GM23338 (cell line): ENCODE results near the gene ZNF488. TPM values are rescaled to one million over a fixed set of nuclear protein-coding genes. Genes with fewer than 3 reads are reported as not detected.

Experiments used
- ATAC-seq: fragments of 200-7000 bp; cut with Tn5 transposase; 3 replicates; pipeline ENCODE4 v1.9.1; 2020
- DNase-seq: peaks from one replicate; pipeline ENCODE4 v3.0.0-alpha.2; 2015; ENCODE audit warnings: low spot score
- H2AFZ ChIP-seq: fragments of 200-600 bp; sonication (generic); 2 replicates; pipeline ENCODE4 v1.8.0; 2016; ENCODE audit warnings: antibody characterized with exemption, mild to moderate bottlenecking, moderate library complexity
- H3F3A ChIP-seq: fragments of 200-600 bp; sonication (generic); replicated peaks from 2 replicates; pipeline ENCODE4 v1.8.0; 2017; ENCODE audit warnings: antibody characterized with exemption, mixed run types, low read depth
- H3K27ac ChIP-seq: fragments of 200-600 bp; sonication (generic); 2 replicates; pipeline ENCODE4 v1.6.1; 2016; ENCODE audit warnings: low read depth
- H3K27me3 ChIP-seq: fragments of 200-600 bp; sonication (generic); 2 replicates; pipeline ENCODE4 v1.8.0; 2016; ENCODE audit warnings: mild to moderate bottlenecking, mixed run types, moderate library complexity; ENCODE audit not compliant: insufficient read depth
- H3K36me3 ChIP-seq: fragments of 200-600 bp; sonication (generic); 2 replicates; pipeline ENCODE4 v1.8.0; 2016; ENCODE audit warnings: mild to moderate bottlenecking; ENCODE audit not compliant: insufficient read depth
- H3K4me1 ChIP-seq: fragments of 200-600 bp; sonication (generic); 2 replicates; pipeline ENCODE4 v1.8.0; 2016; ENCODE audit warnings: mild to moderate bottlenecking, moderate library complexity; ENCODE audit not compliant: insufficient read depth
- H3K4me2 ChIP-seq: fragments of 200-600 bp; sonication (generic); 2 replicates; pipeline ENCODE4 v1.7.1; 2017; ENCODE audit warnings: mixed run types
- H3K4me3 ChIP-seq: fragments of 200-600 bp; sonication (generic); 2 replicates; pipeline ENCODE4 v1.6.1; 2016; ENCODE audit warnings: mixed run types
- H3K79me2 ChIP-seq: fragments of 200-600 bp; sonication (generic); replicated peaks from 2 replicates; pipeline ENCODE4 v1.8.0; 2017; ENCODE audit warnings: mild to moderate bottlenecking; ENCODE audit not compliant: insufficient read depth
- H3K9me2 ChIP-seq: fragments of 200-600 bp; sonication (generic); 2 replicates; pipeline ENCODE4 v1.8.0; 2017; ENCODE audit not compliant: insufficient read depth
- H4K20me1 ChIP-seq: fragments of 200-600 bp; sonication (generic); replicated peaks from 2 replicates; pipeline ENCODE4 v1.8.0; 2017; ENCODE audit warnings: mild to moderate bottlenecking; ENCODE audit not compliant: insufficient read depth
- H3K27ac Mint-ChIP-seq: 2 replicates; pipeline ENCODE4 v1.8.0; 2020; ENCODE audit warnings: inconsistent platforms, mild to moderate bottlenecking, moderate library complexity, mixed read lengths
- H3K27me3 Mint-ChIP-seq: 3 replicates; pipeline ENCODE4 v1.8.0; 2022; ENCODE audit warnings: low read depth, mild to moderate bottlenecking, moderate library complexity, mixed read lengths, inconsistent platforms; ENCODE audit not compliant: insufficient read depth, poor library complexity
- H3K36me3 Mint-ChIP-seq: 3 replicates; pipeline ENCODE4 v1.8.0; 2021; ENCODE audit warnings: low read depth, mild to moderate bottlenecking, inconsistent platforms, moderate library complexity, mixed read lengths
- H3K4me1 Mint-ChIP-seq: 3 replicates; pipeline ENCODE4 v1.8.0; 2020; ENCODE audit warnings: mild to moderate bottlenecking, inconsistent platforms, mixed read lengths
- H3K4me3 Mint-ChIP-seq: 3 replicates; pipeline ENCODE4 v1.8.0; 2021; ENCODE audit warnings: moderate library complexity, mild to moderate bottlenecking, inconsistent platforms, mixed read lengths
- H3K9me3 Mint-ChIP-seq: 3 replicates; pipeline ENCODE4 v1.8.0; 2020; ENCODE audit warnings: moderate library complexity, mild to moderate bottlenecking, inconsistent platforms, mixed read lengths
- ETS1 ChIP-seq: IDR thresholded peaks from 2 replicates; pipeline ENCODE4 v1.6.1; 2016; ENCODE audit warnings: antibody characterized with exemption
- EZH2 ChIP-seq: fragments of 200-600 bp; sonication (generic); IDR thresholded peaks from one replicate; pipeline ENCODE4 v1.8.0; 2017; ENCODE audit warnings: antibody characterized with exemption, mild to moderate bottlenecking, low read depth; ENCODE audit not compliant: unreplicated experiment
- JUNB ChIP-seq: IDR thresholded peaks from one replicate; pipeline ENCODE4 v1.6.1; 2016; ENCODE audit warnings: antibody characterized with exemption; ENCODE audit not compliant: unreplicated experiment
- ZNF331 ChIP-seq: fragments of 250-450 bp; sonication (Bioruptor Pico); IDR thresholded peaks from 2 replicates; pipeline ENCODE4 v1.5.0; 2020; ENCODE audit warnings: low read depth, mild to moderate bottlenecking, moderate library complexity
- ZNF462 ChIP-seq: fragments of 250-450 bp; sonication (Bioruptor Pico); IDR thresholded peaks from 2 replicates; pipeline ENCODE4 v1.5.0; 2020; ENCODE audit warnings: mild to moderate bottlenecking, moderate library complexity
- polyA plus RNA-seq: library from polyadenylated mRNA; unstranded; fragments of >200 nt; fragmentation: Nextera tagmentation; extraction: Ambion mirVana; gene quantifications from 2 replicates; pipeline ENCODE4 v1.2.1, GENCODE V29; 2016
- total RNA-seq: library from RNA; depleted of rRNA; stranded (reverse); fragments of >200 nt; shearing (Covaris generic); gene quantifications from 2 replicates; pipeline ENCODE4 v1.2.3, GENCODE V29; 2014

Gene ZNF488
- total and polyA plus RNA-seq, 2 experiments from 2014 or later = 2.5 to 5.2 TPM

GRCh38 chr10:47410271-47410670, 26.2 kb upstream of the ZNF488 start:
- Histone ChIP-seq H3K4me1 (no peaks in the 10 kb centered on the region), H3K36me3 (no peaks in the 10 kb centered on the region), H3K27ac (no peak overlapping the region), H3K27me3 (no peaks in the 10 kb centered on the region), H2AFZ (no peak overlapping the region), H3K9me2 (no peaks in the 10 kb centered on the region), H3K79me2 (no peaks in the 10 kb centered on the region), H3K4me2 (no peak overlapping the region), H3F3A (no peaks in the 10 kb centered on the region), H3K4me3 (no peak overlapping the region), H4K20me1 (no peaks in the 10 kb centered on the region)
- H3K27ac Mint-ChIP-seq = no peak overlapping the region
- no peaks in the 10 kb centered on the region for H3K27me3 Mint-ChIP-seq
- DNase-seq = no peak
- H3K4me1 Mint-ChIP-seq = no peaks in the 10 kb centered on the region
- no peaks in the 10 kb centered on the region; the same call in 2 of the 3 replicates for H3K9me3 Mint-ChIP-seq
- TF ChIP-seq EZH2 = no peak
- TF ChIP-seq ETS1 = no peak
- TF ChIP-seq JUNB = no peak
- no peak for TF ChIP-seq ZNF462 (CRISPR knock-in tag)
- no peak for ATAC-seq
- no peaks in the 10 kb centered on the region for H3K36me3 Mint-ChIP-seq
- H3K4me3 Mint-ChIP-seq = no peak overlapping the region

GRCh38 chr10:47409866-47410256, 25.8 kb upstream of the ZNF488 start:
- DNase-seq (no peak), ATAC-seq (no peak)
- Histone ChIP-seq H2AFZ (no peak overlapping the region), H3K27me3 (no peaks in the 10 kb centered on the region), H3K79me2 (no peaks in the 10 kb centered on the region), H3K36me3 (no peaks in the 10 kb centered on the region), H3K4me1 (no peaks in the 10 kb centered on the region), H3K4me3 (no peak overlapping the region), H3K9me2 (no peaks in the 10 kb centered on the region), H4K20me1 (no peaks in the 10 kb centered on the region), H3K27ac (no peak overlapping the region), H3F3A (no peaks in the 10 kb centered on the region), H3K4me2 (no peak overlapping the region)
- Mint-ChIP-seq H3K27ac (no peak overlapping the region), H3K9me3 (no peaks in the 10 kb centered on the region; the same call in 2 of the 3 replicates), H3K4me3 (no peak overlapping the region), H3K4me1 (no peaks in the 10 kb centered on the region), H3K36me3 (no peaks in the 10 kb centered on the region), H3K27me3 (no peaks in the 10 kb centered on the region)
- TF ChIP-seq ZNF331 (CRISPR knock-in tag) = no peak
